Lower leg skin (tissue), 3 donors: ENCODE data around the gene TSPYL6.

Source experiments
- POLR2A ChIP-seq, 2 donors: fragments of 450-650 bp; IDR thresholded peaks; one replicate each; pipeline ENCODE4 v1.6.1; 2016 to 2017; ENCODE audit warnings: antibody characterized with exemption in 2 of 2, mild to moderate bottlenecking in 1 of 2, moderate library complexity in 1 of 2
- TF ChIP-seq, protein P1 (sequence below), 3 donors: fragments of 450-650 bp; IDR thresholded peaks; one replicate each; pipeline ENCODE4 v1.5.1; 2016; ENCODE audit warnings: antibody characterized with exemption in 3 of 3, mild to moderate bottlenecking in 3 of 3, moderate library complexity in 2 of 3

DNA sequence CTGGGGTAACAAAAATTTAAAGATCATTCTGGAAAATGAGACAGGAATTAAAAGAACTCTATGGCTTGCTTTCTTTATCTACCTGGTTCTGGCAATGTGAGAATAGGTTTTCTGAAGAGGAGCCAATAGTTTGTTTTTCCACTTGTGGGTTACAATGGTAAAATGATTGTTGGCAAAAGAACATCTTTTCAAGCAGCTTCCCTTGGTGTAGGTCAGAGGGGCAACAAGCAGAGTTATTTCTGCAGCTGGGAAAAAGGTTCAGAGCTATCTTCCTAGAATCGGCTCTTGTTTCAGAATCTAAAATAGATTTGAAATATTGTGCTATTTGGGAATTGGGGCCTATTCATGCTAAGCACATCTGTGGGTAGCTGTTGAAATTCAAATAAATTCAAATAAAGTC, 11.5 kb upstream of the TSPYL6 start:
- TF ChIP-seq, protein P1, sequence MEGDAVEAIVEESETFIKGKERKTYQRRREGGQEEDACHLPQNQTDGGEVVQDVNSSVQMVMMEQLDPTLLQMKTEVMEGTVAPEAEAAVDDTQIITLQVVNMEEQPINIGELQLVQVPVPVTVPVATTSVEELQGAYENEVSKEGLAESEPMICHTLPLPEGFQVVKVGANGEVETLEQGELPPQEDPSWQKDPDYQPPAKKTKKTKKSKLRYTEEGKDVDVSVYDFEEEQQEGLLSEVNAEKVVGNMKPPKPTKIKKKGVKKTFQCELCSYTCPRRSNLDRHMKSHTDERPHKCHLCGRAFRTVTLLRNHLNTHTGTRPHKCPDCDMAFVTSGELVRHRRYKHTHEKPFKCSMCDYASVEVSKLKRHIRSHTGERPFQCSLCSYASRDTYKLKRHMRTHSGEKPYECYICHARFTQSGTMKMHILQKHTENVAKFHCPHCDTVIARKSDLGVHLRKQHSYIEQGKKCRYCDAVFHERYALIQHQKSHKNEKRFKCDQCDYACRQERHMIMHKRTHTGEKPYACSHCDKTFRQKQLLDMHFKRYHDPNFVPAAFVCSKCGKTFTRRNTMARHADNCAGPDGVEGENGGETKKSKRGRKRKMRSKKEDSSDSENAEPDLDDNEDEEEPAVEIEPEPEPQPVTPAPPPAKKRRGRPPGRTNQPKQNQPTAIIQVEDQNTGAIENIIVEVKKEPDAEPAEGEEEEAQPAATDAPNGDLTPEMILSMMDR (IDR thresholded peaks at IDR 0.05): no peak
- no peak for TF ChIP-seq POLR2A (IDR thresholded peaks at IDR 0.05)
